ENCODE data around the gene SLC48A1.

GRCh38 chr12:47768323-47768811 lies 4.7 kb upstream of the SLC48A1 start:
- TF ChIP-seq CTCF (IDR thresholded peaks at IDR 0.05) (no peak), POLR2A (IDR thresholded peaks at IDR 0.05) (no peak)
